GM18861 (cell line): ENCODE data around the gene CASP12.

Source experiments
- ATAC-seq: cut with Tn5 transposase; IDR thresholded peaks from one replicate; pipeline ENCODE4 v1.9.1; 2021; ENCODE audit not compliant: unreplicated experiment

Gene CASP12

DNA sequence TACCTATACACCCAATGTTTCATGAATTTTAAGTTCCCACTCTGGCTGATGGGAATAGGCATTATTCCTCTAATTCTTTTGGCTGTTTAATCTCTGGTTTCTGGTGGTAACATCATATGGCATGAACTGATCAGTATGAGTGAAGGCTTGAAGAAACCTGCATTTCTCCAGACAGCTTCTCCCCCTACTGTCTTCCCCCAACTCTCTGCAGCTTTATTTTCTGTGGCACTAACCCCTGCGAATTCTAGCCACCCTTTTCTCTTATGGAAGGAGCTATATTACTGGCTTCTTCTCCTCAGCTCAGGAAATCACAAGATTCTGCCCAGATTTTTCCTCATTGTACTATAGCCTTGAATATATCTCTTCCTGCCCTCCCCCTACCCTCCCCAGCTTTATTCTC is 57.1 kb downstream of the CASP12 start:
- ATAC-seq, result no peak

- ATAC-seq, result no peak
Measured at GRCh38 chr11:104837969-104838639, 60.2 kb downstream of the CASP12 start.

DNA sequence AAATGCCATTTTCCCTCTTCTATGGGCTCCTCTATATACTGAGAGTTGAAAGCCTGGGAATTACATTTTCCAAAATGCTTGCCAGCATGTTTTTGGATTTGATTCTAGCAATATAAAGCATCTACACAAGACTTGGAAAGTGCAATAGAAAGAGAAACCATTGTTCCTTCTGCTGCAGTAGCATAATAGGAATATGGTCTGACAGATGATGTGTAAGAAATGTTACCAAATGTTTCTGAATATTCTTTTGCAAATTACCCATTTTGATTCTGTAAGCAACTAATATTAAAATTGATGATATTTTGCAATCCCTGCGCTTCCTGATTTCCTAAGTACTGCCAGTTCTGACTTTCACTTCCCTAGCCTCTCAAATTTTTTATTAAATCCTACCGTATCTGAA is 61.6 kb downstream of the CASP12 start:
- no peak for ATAC-seq
